GM19397 (cell line): ENCODE measurements around the gene HPCAL1.

Experiments
- ATAC-seq: cut with Tn5 transposase; IDR thresholded peaks from one replicate; pipeline ENCODE4 v1.9.1; 2021; ENCODE audit warnings: mild to moderate bottlenecking, moderate library complexity; ENCODE audit not compliant: unreplicated experiment

HPCAL1 gene

GRCh38 chr2:10332402-10333246 lies 29.9 kb downstream of the HPCAL1 start:
- no peak for ATAC-seq

- no peak for ATAC-seq
Measured at GRCh38 chr2:10333247-10333613, 30.5 kb downstream of the HPCAL1 start.

GRCh38 chr2:10333966-10334365 lies 31.3 kb downstream of the HPCAL1 start:
- ATAC-seq = no peak

GRCh38 chr2:10335046-10335840 lies 32.5 kb downstream of the HPCAL1 start:
- ATAC-seq = no peak

GRCh38 chr2:10336283-10336682 lies 33.6 kb downstream of the HPCAL1 start:
- no peak for ATAC-seq

- ATAC-seq = no peak
Measured at GRCh38 chr2:10337449-10338269, 35.0 kb downstream of the HPCAL1 start.

- no peak for ATAC-seq
Measured at GRCh38 chr2:10338270-10339188, 35.8 kb downstream of the HPCAL1 start.

- no peak for ATAC-seq
Measured at GRCh38 chr2:10339647-10340592, 37.2 kb downstream of the HPCAL1 start.

- ATAC-seq = no peak
Measured at GRCh38 chr2:10340593-10340975, 37.9 kb downstream of the HPCAL1 start.

GRCh38 chr2:10341193-10341592 lies 38.5 kb downstream of the HPCAL1 start:
- ATAC-seq = no peak

GRCh38 chr2:10342245-10342951 lies 39.7 kb downstream of the HPCAL1 start:
- ATAC-seq = no peak

- no peak for ATAC-seq
Measured at GRCh38 chr2:10343191-10343590, 40.5 kb downstream of the HPCAL1 start.

- no peak for ATAC-seq
Measured at GRCh38 chr2:10343658-10344057, 41.0 kb downstream of the HPCAL1 start.

- ATAC-seq = no peak
Measured at GRCh38 chr2:10344105-10345066, 41.7 kb downstream of the HPCAL1 start.

GRCh38 chr2:10345126-10345525 lies 42.4 kb downstream of the HPCAL1 start:
- no peak for ATAC-seq

- ATAC-seq = no peak
Measured at GRCh38 chr2:10345813-10346212, 43.1 kb downstream of the HPCAL1 start.

GRCh38 chr2:10346929-10347561 lies 44.3 kb downstream of the HPCAL1 start:
- ATAC-seq = no peak
